Measurements from ENCODE around the gene ASTN2. TPM values are rescaled to one million over a fixed set of nuclear protein-coding genes. Genes with fewer than 3 reads are reported as not detected.

Gene ASTN2
- total RNA-seq, 2 donors from 2014 or later, result 113 to 153 TPM

GRCh38 chr9:116718111-116718510, 696.7 kb downstream of the ASTN2 start:
- Histone ChIP-seq H3K27me3 (replicated peaks; ENCODE audit: insufficient read depth) (no peaks in the 10 kb centered on the region), H3K27ac (no peak overlapping the region), H3K36me3 (no peaks in the 10 kb centered on the region), H3K4me3 (no peak overlapping the region), H3K9me3 (no peaks in the 10 kb centered on the region), H3K4me1 (replicated peaks) (no peaks in the 10 kb centered on the region)
- intact Hi-C loops (cut with DNase I), result no loop called here
- 92% methylated on average over 4 of the region's 4 CpGs for WGBS
- no peak for DNase-seq (ENCODE audit: low spot score)
- TF ChIP-seq CTCF (IDR thresholded peaks at IDR 0.05), result no peak
- no peak for TF ChIP-seq POLR2AphosphoS5 (IDR thresholded peaks at IDR 0.05)
- no peak for TF ChIP-seq POLR2A (IDR thresholded peaks at IDR 0.05)

GRCh38 chr9:116717150-116717549, 697.7 kb downstream of the ASTN2 start:
- WGBS, result 60% methylated on average over 7 of the region's 7 CpGs
- intact Hi-C loops (cut with DNase I), result no loop called here
- H3K36me3 ChIP-seq, result no peaks in the 10 kb centered on the region
- no peaks in the 10 kb centered on the region for H3K4me1 ChIP-seq (replicated peaks)
- no peak overlapping the region for H3K27ac ChIP-seq
- no peaks in the 10 kb centered on the region for H3K27me3 ChIP-seq (replicated peaks; ENCODE audit: insufficient read depth)
- no peak for TF ChIP-seq POLR2AphosphoS5 (IDR thresholded peaks at IDR 0.05)
- TF ChIP-seq CTCF (IDR thresholded peaks at IDR 0.05), result no peak
- no peak for TF ChIP-seq POLR2A (IDR thresholded peaks at IDR 0.05)
- DNase-seq (ENCODE audit: low spot score), result no peak
- H3K9me3 ChIP-seq, result no peaks in the 10 kb centered on the region
- no peak overlapping the region for H3K4me3 ChIP-seq

DNA sequence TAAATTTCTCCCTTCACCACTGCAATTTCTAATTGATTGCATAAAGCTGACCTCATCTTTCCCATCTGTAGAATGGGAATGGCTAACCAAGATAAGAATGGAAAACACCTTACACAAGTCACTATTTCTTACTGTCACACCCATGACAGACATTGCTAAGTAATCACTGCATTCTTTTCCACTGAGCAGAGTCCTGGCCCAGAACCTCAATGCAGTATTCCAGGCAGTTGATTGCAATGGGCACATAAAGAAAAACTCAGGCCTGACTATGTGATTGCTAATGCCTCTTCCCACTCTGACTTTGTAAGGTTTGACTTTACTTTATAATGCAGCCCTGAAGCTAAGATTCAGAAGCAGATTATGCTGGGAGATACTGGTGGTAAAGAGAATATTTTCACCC, 698.4 kb downstream of the ASTN2 start:
- Histone ChIP-seq H3K9me3 (no peaks in the 10 kb centered on the region), H3K36me3 (no peaks in the 10 kb centered on the region), H3K4me3 (no peak overlapping the region), H3K27me3 (replicated peaks; ENCODE audit: insufficient read depth) (no peaks in the 10 kb centered on the region), H3K4me1 (replicated peaks) (no peaks in the 10 kb centered on the region), H3K27ac (no peak overlapping the region)
- no peak for DNase-seq (ENCODE audit: low spot score)
- intact Hi-C loops (cut with DNase I), result no loop called here
- TF ChIP-seq POLR2A (IDR thresholded peaks at IDR 0.05) (no peak), CTCF (IDR thresholded peaks at IDR 0.05) (no peak), POLR2AphosphoS5 (IDR thresholded peaks at IDR 0.05) (no peak)

- intact Hi-C loops (cut with DNase I), result no loop called here
- Histone ChIP-seq H3K27me3 (replicated peaks; ENCODE audit: insufficient read depth) (no peaks in the 10 kb centered on the region), H3K36me3 (no peaks in the 10 kb centered on the region), H3K9me3 (no peaks in the 10 kb centered on the region), H3K4me1 (replicated peaks) (no peaks in the 10 kb centered on the region), H3K27ac (no peak overlapping the region), H3K4me3 (no peak overlapping the region)
- TF ChIP-seq CTCF (IDR thresholded peaks at IDR 0.05) (no peak), POLR2A (IDR thresholded peaks at IDR 0.05) (no peak), POLR2AphosphoS5 (IDR thresholded peaks at IDR 0.05) (no peak)
- 100% methylated on average over 1 of the region's 1 CpG for WGBS
- DNase-seq (ENCODE audit: low spot score), result no peak
Measured at GRCh38 chr9:116715751-116716150, 699.1 kb downstream of the ASTN2 start.

- intact Hi-C loops (cut with DNase I), result no loop called here
- WGBS, result 91% methylated on average over 4 of the region's 4 CpGs
- no peak overlapping the region for H3K4me3 ChIP-seq
- no peak overlapping the region for H3K27ac ChIP-seq
- no peak for DNase-seq (ENCODE audit: low spot score)
- H3K9me3 ChIP-seq, result no peaks in the 10 kb centered on the region
- H3K36me3 ChIP-seq, result no peaks in the 10 kb centered on the region
- no peaks in the 10 kb centered on the region for H3K4me1 ChIP-seq (replicated peaks)
- TF ChIP-seq CTCF (IDR thresholded peaks at IDR 0.05) (no peak), POLR2AphosphoS5 (IDR thresholded peaks at IDR 0.05) (no peak), POLR2A (IDR thresholded peaks at IDR 0.05) (no peak)
- H3K27me3 ChIP-seq (replicated peaks; ENCODE audit: insufficient read depth), result no peaks in the 10 kb centered on the region
Measured at GRCh38 chr9:116713271-116713670, 701.6 kb downstream of the ASTN2 start.

Data from prostate gland (tissue), 2 donors.